NCI-H2107 (cell line): ENCODE results near the gene DNMT1.
A peak's percentile ranks its signal among the peaks of the same experiment; 100 is the strongest.
"Not testable (repeated sequence)": the region's sequence is repeated elsewhere in the genome, so short reads cannot be mapped to it uniquely, and the experiment has no call there.

Experiments
- DNase-seq: peaks from one replicate; lab custom pipeline; 2025; lab: John Stamatoyannopoulos, UW

The DNMT1 gene

DNA sequence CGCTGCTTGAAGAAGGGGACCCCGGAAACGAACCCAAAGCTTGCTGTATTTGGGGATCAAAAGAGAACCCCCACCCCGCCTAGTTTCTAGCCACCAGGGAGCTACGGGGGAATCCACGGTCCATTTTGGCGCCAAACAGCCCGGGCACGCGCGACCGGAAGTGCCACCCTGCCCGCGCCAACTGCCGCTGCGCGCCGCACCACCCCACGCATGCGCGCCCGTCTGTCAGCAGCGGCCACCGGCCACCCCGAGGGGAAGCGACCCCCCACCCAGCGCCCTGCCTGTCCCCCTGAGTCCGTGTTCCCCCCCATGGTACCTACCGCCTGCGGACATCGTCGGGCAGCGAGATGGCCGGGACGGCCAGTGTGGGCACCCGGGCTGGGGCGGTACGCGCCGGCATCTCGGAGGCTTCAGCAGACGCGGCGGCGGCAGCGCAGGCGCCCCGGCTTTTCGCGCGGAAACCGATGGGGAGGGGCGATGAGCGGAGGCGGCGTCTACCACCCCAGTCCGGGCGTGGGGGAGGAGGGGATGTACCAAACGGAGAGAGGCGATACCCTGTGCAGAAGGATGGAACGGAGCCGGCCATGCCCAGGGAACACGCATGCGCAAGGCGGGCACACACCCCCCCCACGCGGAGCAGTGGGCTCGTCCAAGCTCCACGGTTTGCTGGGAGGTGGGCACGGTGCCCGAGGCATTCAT lies at the start of gene DNMT1:
TSS of gene DNMT1 (minus strand) at position 454 of the 699 bp plus-strand sequence. CDS start at position 400, 54 bp downstream.
- DNase-seq, result peak; percentile 87

DNA sequence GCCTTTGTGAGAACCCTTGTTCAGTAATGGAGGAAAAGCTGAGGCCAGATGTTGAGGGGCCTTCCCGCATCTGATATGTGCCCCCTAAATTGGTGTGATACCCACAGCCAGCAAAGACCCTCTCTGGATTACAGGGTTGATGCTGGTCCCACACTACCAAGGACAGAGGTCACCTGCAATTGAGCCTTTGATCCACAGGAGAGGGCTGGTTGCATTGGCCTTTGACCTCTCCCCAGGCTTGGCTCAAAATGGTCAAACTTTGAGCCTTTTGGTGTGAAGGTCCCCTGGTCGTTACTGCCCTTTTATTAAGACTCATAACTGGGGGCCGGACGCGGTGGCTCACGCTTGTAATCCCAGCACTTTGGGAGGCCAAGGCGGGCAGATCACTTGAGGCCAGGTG lies 48.9 kb upstream of the DNMT1 start:
- DNase-seq, result no peak

DNA sequence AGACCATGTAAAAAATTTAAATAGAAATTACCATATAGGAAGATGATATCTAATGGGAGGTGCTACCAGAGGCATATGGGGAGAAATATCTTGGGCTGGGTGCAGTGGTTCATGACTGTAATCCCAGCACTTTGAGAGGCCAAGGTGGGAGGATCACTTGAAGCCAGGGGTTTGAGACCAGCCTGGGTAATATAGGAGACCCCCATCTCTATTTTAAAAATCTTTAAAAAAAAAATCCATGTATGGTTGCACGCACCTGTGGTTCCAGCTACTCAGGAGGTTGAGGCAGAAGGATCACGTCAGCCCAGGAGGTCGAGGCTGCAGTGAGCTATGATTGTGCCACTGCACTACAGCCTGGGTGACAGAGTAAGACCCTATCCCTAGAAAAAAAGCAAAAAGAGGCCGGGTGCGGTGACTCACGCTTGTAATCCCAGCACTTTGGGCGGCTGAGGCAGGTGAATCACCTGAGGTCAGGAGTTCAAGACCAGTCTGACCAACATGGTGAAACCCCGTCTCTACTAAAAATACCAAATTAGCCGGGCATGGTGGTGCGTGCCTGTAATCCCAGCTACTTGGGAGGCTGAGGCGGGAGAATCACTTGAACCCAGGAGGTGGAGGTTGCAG lies 47.2 kb upstream of the DNMT1 start:
- not testable (repeated sequence) for DNase-seq

DNA sequence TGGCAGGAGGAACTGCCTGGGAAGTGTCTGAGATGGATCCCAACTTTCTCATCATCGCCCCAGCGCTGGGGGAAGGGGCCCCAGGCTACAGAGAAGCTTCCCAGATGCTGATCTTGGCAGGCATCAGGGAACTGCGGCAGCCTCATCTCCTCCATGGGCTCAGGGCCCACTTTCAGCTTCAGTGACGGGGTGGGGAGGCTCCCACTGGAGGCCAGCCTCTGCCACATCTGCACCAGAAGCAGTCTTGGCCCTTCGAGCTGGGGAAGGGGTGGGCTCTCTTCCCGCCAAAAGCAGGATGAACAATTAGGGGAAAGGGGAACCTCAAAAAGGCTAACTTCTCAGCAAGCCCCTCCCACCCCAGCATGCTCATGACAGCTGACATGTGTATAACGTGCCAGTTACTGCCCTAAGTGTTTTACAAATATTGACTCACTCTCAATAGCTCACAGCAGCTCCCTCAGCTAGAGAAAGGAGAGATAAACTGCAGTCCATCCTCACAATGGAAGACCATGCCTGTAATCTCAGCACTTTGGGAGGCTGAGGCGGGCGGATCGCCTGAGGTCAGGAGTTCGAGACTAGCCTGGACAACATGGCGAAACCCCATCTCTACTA lies 43.5 kb upstream of the DNMT1 start:
- peak; percentile 29 for DNase-seq

DNA sequence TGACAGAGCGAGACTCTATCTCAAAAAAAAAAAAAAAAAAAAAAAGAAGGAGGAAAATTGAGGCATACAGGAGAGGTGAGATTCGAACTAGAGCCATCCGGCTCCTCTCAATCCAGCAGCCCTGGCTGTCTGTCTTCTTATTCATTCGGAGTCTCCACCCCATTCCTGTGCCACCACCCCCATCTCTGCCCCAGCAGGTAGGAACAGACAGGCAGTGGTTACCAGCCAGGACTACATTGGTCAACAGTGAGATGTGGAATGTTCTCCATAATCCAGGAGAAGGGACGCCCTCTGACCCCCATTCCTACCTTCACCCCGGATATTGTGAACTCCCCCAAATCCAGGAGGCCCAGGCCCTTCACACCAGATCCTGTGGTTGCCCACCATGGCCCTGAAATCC lies 42.9 kb upstream of the DNMT1 start:
- DNase-seq, result no peak

DNA sequence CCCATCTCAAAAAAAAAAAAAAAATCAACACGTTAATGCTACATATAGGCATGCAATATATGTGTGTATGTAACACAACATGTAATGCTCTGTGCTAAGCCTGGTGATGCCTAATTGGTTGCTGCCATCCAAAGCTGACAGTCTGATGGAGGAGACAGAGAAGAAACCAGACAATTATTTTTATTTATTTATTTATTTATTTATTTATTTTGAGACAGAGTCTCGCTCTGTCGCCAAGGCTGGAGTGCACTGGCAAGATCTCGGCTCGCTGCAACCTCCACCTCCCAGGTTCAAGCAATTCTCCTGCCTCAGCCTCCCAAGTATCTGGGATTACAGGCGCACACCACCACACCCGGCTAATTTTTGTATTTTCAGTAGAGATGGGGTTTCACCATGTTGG lies 40.7 kb upstream of the DNMT1 start:
- DNase-seq, result not testable (repeated sequence)

DNA sequence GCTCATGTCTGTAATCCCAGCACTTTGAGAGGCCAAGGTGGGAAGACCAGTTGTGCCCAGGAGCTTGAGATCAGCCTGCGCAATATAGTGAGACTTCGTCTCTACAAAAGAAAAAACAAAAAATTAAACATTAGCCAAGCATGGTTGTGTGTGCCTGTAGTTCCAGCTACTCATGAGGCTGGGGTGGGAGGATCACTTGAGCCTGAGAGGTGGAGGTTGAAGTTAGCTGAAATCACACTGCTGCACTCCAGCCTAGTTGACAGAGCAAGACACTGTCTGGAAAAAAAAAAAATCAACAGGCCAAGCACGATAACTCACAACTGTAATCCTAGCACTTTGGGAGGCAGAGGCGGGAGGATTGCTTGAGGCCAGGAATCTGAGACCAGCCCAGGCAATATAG lies 40.2 kb upstream of the DNMT1 start:
- DNase-seq, result no peak

DNA sequence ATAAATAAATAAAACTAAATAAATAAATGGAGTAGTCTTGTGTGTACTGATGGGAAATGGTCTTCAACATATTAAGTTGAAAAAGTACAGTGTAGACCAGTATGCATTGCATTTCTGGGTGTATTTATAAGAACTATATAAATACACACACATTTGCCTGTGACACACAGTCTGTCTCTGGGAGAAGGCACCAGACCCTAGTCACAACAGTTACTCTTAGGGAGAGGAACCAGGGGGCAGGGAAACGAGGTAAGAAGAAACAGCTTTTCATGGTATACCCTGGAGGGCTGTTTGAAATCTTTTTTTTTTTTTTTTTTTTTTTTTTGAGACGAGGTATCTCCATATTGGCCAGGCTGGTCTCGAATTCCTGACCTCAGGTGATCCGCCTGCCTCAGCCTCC lies 39.2 kb upstream of the DNMT1 start:
- DNase-seq, result no peak

DNA sequence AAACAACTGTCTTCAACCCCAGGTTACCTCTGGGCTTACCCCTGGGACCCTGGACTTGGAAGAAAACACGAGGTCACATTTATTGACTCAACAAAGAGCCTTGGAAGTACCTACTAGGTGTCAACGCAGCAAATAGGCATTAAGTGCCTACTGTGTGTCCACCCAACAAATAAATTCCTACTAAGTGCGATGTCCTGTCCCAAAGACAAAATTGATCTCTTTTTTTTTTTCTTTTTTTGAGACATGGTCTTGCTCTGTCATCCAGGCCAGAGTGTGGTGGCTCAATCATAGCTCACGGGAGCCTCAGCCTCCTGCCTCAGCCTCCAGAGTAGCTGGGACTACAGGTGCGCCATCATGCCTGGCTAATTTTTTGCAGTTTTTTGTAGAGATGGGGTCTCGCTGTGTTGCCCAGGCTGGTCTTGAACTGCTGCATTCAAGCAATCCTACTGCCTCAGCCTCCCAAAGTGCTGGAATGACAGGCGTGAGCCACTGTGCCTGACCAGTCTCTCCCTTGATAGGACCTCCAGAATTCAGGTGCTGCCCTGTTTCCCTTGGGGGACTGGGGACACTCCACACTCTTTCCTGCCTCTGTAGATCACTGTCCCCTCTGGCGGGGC lies 37.0 kb upstream of the DNMT1 start:
- no peak for DNase-seq

DNA sequence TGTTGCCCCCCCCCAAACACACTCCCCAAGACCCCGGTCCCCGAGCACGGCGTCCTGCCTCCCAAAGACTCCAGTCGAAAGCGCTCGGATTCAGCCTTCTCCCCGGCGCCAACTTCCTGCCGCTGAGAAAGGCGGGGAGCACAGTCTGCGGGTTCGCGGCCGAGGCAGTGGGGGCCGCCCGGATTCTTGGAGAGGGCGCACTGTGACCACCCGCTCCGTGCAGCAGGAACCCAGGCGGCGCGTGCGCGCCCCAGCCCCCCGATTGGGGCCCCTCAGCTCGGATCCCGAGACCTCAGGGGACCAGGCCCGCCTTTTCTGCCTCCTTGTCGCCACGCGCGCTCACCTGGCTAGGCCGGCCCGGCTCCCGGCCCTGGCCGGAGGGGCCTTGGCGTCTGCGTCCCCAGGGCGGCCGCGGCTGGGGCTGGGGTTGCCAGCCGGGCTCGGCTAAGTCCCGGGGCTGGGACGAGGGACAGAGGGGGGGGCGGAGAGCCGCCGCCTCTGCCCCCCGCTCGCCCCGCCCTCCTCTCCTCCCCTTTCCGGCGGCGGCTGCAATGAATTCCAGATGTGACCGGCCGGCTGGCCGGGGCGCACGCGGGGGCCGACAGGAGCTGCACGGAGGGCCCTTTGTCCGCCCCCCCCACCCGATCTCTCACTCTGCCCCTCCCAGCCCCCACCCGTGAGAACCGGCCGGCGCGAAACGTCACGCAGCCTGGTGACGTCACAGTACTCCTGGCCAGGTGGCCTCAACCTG lies 36.3 kb upstream of the DNMT1 start, which contains the start of gene S1PR2:
TSS of gene S1PR2 (minus strand) at position 471 of the 751 bp plus-strand sequence. CDS start 6,426 bp downstream, outside the sequence.
- no peak for DNase-seq

DNA sequence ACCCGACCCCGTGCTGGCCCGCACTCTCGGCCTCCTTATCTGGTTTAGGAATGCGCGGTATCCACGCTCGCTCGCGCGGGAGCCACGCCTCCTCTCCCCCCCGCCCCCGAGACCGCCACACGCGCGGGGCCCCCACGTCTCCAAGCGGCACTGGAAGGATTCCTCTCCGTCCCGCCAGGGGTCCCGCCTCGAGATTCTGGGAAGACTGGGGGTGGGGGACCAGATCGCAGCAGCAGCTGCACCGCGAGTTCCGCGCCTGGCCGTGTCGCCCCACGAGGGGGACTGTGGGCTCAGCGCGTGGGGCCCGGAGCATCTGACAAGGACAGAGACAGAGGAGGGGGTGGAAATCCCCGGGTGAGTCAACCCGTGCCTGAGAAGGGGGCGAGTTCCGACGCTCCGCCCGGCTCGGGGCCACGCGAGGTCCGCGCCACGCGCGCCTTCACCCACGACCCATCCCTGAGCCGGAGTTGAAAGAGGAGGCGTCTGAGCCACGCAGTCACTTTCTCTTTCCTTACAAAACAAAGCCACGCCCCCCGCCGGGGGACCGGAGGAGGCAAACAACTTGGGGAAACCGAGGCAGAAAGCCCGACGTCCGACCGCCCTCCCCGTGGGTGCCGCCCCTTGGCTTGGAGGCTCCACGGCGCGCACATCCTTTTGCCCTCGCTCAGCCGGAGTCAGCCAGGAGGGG lies 35.6 kb upstream of the DNMT1 start:
- DNase-seq, result no peak

DNA sequence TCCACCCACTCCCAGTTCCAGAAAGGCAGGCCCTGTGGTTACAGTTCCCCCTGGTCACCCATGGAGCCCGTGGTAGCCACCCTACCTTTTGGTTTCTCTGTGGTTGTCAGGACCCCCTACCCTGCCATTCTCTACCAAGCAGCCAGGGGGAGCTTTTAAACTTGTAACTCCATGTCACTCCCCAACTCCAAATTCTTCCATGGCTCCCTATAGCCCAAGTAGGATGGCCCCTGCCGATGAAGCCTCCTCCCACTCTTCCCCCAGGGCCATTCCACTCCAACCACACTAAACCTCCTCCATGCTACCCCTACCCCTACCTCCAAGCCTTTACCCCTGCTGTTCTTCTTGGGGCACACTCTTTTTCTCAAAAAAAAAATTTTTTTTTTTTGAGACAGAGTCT lies 34.2 kb upstream of the DNMT1 start:
- DNase-seq, result no peak

DNA sequence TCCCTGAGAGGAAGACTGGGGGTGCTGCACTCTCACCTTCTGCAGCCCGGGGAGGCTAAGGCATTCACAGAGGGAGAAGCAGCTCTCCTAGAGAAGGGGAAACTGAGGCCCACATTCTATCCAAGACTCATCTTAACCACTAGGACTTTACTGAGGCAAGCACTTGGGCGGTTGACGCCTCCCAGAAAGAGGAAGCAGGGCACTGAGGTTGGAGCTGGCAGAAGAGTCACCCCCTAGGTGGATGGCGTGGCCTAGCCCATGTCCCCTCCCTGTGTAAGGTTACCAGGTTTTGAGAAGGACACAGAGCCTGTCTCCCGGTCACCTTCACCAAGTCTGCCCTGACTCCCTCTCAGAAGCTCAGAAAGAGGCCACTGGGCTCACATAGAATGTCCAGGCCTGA lies 33.6 kb upstream of the DNMT1 start:
- DNase-seq, result no peak

DNA sequence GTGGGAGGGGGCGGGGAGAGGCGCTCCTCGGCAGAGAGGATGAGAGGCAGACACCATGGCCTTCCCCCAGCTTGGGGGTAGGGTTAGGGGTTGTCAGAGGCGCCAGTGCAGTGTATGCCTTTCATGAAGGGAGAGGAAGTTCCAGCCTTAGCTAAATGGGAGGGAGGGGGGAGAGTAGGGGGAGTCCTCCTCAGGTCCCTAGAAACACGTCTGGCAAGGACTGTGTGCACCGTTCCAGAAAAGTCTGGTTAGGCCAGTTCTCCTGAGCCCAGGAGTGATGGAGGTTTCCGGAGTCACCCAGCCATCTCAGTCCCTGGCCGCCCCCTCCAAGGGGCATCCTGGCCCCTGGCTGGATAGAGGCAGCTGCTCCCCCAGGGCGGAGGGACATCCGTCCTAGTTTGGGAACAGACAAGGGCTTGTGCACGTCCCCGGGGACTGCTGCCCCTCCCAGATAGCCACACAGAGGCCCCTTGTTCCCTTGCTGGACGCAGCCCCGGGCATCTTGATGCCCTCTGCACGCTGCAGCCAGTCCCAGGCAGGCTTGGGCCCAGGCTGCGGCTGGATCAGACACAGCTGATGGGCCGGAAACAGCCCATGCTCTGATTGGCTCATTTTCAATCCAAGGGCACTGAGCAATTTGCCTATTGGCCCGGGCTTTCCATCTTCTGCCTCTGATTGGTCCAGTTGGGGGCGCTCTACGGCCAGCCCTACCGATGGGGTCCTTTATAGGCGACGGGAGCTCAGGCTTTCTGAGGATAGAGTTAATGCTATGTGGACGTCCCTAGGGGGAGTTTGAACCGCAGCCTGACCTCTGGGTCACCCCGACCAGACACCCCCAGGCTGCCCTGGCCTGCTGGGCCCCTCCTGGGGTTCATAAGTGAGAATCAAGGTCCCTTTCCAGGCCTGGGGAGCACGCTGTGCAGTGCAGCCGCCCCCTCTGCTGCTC lies 32.5 kb upstream of the DNMT1 start:
- no peak for DNase-seq

DNA sequence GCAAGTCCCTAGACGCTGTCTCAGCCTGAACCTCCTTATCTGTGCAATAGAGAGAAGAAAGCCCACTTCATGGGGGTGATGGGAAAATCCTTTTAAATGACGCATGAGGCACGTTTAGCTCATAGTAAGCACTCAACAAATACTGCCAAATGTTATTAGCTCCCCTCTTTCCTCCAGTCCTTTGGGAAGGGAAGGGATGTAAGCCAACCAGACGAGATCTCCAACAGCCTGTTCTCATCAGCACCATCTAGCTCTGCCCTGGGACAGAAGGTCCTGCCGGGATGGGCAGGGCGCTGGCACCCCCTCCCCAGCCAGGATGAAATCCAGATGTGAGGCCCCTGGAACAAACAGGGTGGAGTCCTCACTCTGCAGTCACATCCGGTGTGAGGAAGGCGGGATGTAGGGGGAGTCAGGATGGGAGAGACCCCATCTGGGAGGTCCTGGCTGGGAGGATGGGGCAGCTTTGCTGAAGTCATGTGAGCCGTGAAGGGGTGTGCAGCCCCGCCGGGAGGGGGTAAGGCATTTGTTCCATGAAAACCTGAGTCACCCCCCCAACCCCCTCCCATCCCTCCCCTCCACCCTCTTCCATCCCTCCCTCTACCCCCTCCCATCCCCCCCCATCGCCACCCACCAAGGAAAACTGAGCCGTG lies 31.7 kb upstream of the DNMT1 start:
- DNase-seq, result no peak

DNA sequence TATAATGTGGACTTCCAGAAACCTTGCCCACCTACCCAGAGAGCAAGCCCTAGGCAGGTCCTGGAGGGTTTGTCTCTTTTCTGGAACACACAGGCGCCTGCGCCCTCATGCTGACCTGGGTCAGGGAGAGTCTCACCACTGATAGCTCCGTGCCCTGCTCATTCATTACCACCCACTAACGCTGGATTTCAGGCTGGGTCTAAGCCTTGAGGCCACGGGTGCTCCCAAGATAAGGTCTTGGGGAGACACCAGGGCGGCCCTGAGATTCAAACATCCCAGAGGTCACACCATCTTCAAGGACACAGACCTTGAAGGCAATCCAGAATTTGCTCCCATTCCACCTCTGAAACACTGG lies 31.2 kb upstream of the DNMT1 start:
- DNase-seq, result no peak

DNA sequence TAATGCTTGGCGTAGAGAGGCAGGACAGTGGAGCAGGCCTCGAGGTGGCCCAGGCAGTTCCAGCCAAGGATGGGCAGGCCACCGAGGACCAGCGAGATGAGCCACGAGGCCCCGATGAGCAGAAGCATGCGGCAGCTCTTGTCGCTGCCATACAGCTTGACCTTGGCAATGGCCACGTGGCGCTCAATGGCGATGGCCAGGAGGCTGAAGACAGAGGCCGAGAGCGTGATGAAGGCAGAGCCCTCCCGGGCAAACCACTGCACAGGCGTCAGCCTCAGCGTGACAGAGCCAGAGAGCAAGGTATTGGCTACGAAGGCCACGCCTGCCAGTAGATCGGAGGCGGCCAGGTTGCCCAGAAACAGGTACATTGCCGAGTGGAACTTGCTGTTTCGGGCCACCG lies 29.6 kb upstream of the DNMT1 start:
- no peak for DNase-seq

DNA sequence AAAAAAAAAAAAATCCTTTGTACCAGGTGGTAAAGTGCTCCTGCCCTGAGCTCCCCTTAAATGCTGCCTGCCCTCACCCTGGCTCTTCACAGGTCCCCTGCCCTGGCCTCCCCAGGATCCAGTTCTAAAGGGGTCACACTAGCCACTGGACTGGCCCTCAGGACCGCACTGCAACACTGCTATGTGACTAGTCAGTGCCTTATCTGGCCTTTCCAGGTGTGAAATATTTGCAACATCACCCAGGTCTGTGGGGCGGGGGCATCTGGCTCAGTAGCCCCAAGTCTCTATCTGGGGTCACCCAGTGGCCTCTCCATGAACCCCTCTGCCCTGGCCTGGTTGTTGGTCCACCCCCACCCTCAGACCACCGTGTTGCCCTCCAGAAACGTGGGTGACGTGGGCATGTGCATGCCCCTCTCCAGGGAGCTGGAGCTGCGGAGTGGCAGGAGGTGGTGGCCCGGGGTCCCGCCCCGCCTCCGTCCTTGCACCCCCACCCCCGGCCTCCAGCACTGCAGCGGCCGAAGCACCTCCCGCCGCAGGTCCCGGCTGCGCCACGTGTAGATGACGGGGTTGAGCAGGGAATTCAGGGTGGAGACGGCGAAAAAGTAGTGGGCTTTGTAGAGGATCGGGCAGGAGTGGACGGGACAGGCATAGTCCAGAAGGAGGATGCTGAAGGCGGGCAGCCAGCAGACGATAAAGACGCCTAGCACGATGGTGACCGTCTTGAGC lies 28.9 kb upstream of the DNMT1 start:
- DNase-seq, result no peak

DNA sequence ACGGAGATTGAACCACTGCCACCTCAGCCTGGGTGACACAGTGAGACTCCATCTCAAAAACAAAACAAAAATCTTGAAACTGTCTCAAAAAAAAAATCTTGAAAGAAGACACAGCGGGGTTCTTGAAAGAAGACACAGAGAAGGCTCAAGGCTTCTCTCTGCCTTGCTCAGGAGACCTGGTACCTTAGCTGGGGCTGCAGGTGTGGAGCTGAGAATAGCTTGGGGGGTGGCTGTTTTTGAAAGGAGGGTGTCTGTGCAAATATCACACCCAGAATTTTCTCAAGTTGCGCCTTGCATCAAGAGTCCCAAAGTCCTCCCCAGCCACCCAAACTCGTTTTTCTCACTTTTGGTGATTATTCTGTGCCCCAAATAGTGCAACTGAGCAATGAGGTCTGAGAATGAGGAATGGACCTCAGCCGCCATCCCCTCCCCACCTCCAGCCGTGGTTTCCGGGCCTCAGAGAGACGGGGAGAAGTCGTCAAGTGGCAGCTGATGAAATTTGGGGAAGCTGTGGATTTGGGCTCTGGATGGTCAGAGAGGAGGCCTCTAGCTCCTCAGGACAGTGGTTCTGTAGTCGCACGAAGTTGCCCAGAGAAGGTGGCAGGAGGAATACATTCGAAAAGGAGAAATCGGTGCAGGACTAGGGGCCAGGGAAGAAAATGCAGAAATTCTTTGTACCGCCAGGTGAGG lies 27.6 kb upstream of the DNMT1 start:
- DNase-seq, result no peak
